GM23248 (cell line): Measurements from ENCODE around the gene LIPJ. TPM values are rescaled to one million over a fixed set of nuclear protein-coding genes. Genes with fewer than 3 reads are reported as not detected.

Experiments
- DNase-seq: peaks from one replicate; pipeline ENCODE4 v3.0.0-alpha.2; 2015
- H2AFZ ChIP-seq: fragments of 200-600 bp; sonication (generic); 2 replicates; pipeline ENCODE4 v1.6.1; 2016; ENCODE audit warnings: antibody characterized with exemption
- H3F3A ChIP-seq: fragments of 200-600 bp; sonication (generic); 2 replicates; pipeline ENCODE4 v1.6.1; 2016; ENCODE audit warnings: mild to moderate bottlenecking, antibody characterized with exemption, mixed run types; ENCODE audit not compliant: insufficient read depth
- H3K27ac ChIP-seq: fragments of 200-600 bp; sonication (generic); 2 replicates; pipeline ENCODE4 v1.5.1; 2016; ENCODE audit warnings: mild to moderate bottlenecking
- H3K27me3 ChIP-seq: fragments of 200-600 bp; sonication (generic); replicated peaks from 2 replicates; pipeline ENCODE4 v1.6.1; 2016; ENCODE audit warnings: mild to moderate bottlenecking; ENCODE audit not compliant: insufficient read depth
- H3K36me3 ChIP-seq: fragments of 200-600 bp; sonication (generic); 2 replicates; pipeline ENCODE4 v1.6.1; 2016; ENCODE audit warnings: low read depth, mild to moderate bottlenecking
- H3K4me1 ChIP-seq: fragments of 200-600 bp; sonication (generic); 2 replicates; pipeline ENCODE4 v1.6.1; 2016; ENCODE audit warnings: mild to moderate bottlenecking; ENCODE audit not compliant: insufficient read depth
- H3K4me2 ChIP-seq: fragments of 200-600 bp; sonication (generic); one replicate; pipeline ENCODE4 v1.6.1; 2016; ENCODE audit warnings: mild to moderate bottlenecking; ENCODE audit not compliant: unreplicated experiment
- H3K4me3 ChIP-seq: fragments of 200-600 bp; sonication (generic); 2 replicates; pipeline ENCODE4 v1.5.1; 2016; ENCODE audit warnings: mild to moderate bottlenecking
- H3K79me2 ChIP-seq: fragments of 200-600 bp; sonication (generic); 2 replicates; pipeline ENCODE4 v1.6.1; 2016; ENCODE audit warnings: mild to moderate bottlenecking; ENCODE audit not compliant: insufficient read depth
- H3K9ac ChIP-seq: fragments of 200-600 bp; sonication (generic); 2 replicates; pipeline ENCODE4 v1.6.1; 2016; ENCODE audit warnings: mild to moderate bottlenecking
- H3K9me2 ChIP-seq: fragments of 200-600 bp; sonication (generic); 2 replicates; pipeline ENCODE4 v1.6.1; 2016; ENCODE audit warnings: mixed run types, mild to moderate bottlenecking, moderate library complexity; ENCODE audit not compliant: insufficient read depth
- H3K9me3 ChIP-seq: fragments of 200-600 bp; sonication (generic); one replicate; pipeline ENCODE4 v1.6.1; 2017; ENCODE audit warnings: low read depth
- H4K20me1 ChIP-seq: fragments of 200-600 bp; sonication (generic); 2 replicates; pipeline ENCODE4 v1.6.0; 2016; ENCODE audit not compliant: insufficient read depth
- EZH2 ChIP-seq: fragments of 200-600 bp; sonication (generic); IDR thresholded peaks from 2 replicates; pipeline ENCODE4 v1.6.1; 2018; ENCODE audit warnings: antibody characterized with exemption, mild to moderate bottlenecking; ENCODE audit not compliant: insufficient read depth, poor library complexity, severe bottlenecking
- EZH2phosphoT487 ChIP-seq: fragments of 200-600 bp; sonication (generic); IDR thresholded peaks from 2 replicates; pipeline ENCODE4 v1.6.1; 2018; ENCODE audit warnings: antibody characterized with exemption, moderate library complexity, mild to moderate bottlenecking, low read depth; ENCODE audit not compliant: insufficient read depth
- WGBS, 2 experiments: methylation state at CpG; one replicate each; pipeline ENCODE4 v1.1.6; 2015 to 2017; ENCODE audit warnings: low lambda C conversion rate in 2 of 2, low coverage in 1 of 2; ENCODE audit errors: missing lambda C conversion rate in 2 of 2; 5-methylcytosine and 5-hydroxymethylcytosine counted together
- in situ Hi-C: fragments of 300-500 bp; cut with MboI; formaldehyde crosslinking; loops from 2 replicates; pipeline ENCODE4 v1.15.0; 2020
- polyA plus RNA-seq: library from polyadenylated mRNA; unstranded; fragments of >200 nt; fragmentation: Nextera tagmentation; extraction: Ambion mirVana; gene quantifications from 2 replicates; pipeline ENCODE4 v1.2.1, GENCODE V29; 2016
- small RNA-seq: library from RNA; depleted of rRNA; stranded (forward); fragments of <200 nt; gene quantifications from one replicate; pipeline ENCODE3, GENCODE V24; 2014; ENCODE audit warnings: low read depth, low replicate concordance
- total RNA-seq: library from RNA; depleted of rRNA; stranded (reverse); fragments of >200 nt; shearing (Covaris generic); gene quantifications from 2 replicates; pipeline ENCODE4 v1.2.3, GENCODE V29; 2014; rRNA removed

LIPJ gene
- total and polyA plus RNA-seq, 2 experiments from 2014 or later: 0.18 TPM; not detected in 1

- Histone ChIP-seq H2AFZ (no peak overlapping the region), H4K20me1 (no peaks in the 10 kb centered on the region), H3F3A (peaks cover 23% of the 10 kb centered on the region), H3K4me2 (no peak overlapping the region), H3K9me2 (no peaks in the 10 kb centered on the region), H3K4me3 (no peak overlapping the region), H3K27ac (no peak overlapping the region), H3K9me3 (no peaks in the 10 kb centered on the region), H3K27me3 (no peaks in the 10 kb centered on the region), H3K4me1 (peaks cover 31% of the 10 kb centered on the region), H3K36me3 (no peaks in the 10 kb centered on the region), H3K79me2 (no peaks in the 10 kb centered on the region), H3K9ac (no peak overlapping the region)
- in situ Hi-C loops: no loop called here
- TF ChIP-seq EZH2 (no peak), EZH2phosphoT487 (no peak)
- 48 to 58% methylated on average over 2 of the region's 2 CpGs for WGBS, 2 experiments
- no peak for DNase-seq
Measured at GRCh38 chr10:88647061-88647615, 60.6 kb downstream of the LIPJ start.

DNA sequence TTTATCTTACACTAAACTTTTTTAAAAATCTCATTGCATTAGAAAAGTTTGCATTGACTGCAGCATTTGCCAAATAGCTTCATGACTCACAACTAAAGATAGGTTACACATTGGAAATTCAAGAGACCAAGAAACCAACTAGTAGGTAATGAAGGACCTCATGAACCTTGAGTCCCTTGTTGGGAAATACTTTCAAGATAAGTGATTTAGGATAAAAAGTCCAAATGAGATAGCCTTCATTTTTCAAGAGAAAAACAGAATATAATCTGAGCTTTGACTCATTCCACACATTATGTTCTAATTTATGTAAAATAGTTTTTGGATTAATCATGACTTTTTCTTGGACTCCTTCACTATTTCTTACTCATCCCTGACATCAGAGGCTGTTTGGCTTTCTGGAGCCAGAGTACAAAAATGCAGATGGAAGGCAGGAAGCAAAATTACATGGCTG is 64.6 kb downstream of the LIPJ start:
- Histone ChIP-seq H3K27me3 (no peaks in the 10 kb centered on the region), H3K4me3 (peak overlapping the region; percentile 43; the same call in 1 of the 2 replicates), H3K79me2 (no peaks in the 10 kb centered on the region), H3K9me2 (no peaks in the 10 kb centered on the region), H3K4me1 (peaks cover 28% of the 10 kb centered on the region), H3K9me3 (no peaks in the 10 kb centered on the region), H3K36me3 (no peaks in the 10 kb centered on the region), H4K20me1 (no peaks in the 10 kb centered on the region), H2AFZ (peak overlapping the region; percentile 51), H3F3A (peaks cover 20% of the 10 kb centered on the region), H3K27ac (peak overlapping the region; percentile 70), H3K4me2 (peak overlapping the region; percentile 54), H3K9ac (peak overlapping the region; percentile 35; the same call in 1 of the 2 replicates)
- in situ Hi-C loops: no loop called here
- DNase-seq: peak; percentile 89
- TF ChIP-seq EZH2phosphoT487: no peak
- TF ChIP-seq EZH2: no peak

DNA sequence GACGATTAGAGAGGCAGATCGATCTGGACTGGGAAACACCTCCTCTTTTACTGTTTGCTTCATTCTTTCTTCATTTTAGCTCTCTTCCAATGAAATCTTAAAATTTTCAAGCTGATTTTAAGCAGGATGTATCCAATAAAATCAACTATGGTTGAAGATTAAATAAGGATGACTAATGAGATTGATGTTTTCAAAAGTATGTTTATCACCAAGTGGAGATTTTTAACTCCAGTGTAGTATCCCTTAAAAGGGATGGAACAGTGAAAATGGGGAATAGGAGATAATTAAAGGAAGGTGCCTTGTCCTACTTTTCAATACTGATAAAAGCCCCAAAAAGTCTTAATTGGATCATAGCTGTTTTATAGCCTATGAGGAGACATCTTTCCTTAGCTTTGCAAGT is 66.1 kb downstream of the LIPJ start:
- Histone ChIP-seq H3K9me2 (no peaks in the 10 kb centered on the region), H3K79me2 (no peaks in the 10 kb centered on the region), H2AFZ (peak overlapping the region; percentile 36), H3K4me1 (peaks cover 32% of the 10 kb centered on the region), H3K4me3 (no peak overlapping the region), H3F3A (peaks cover 26% of the 10 kb centered on the region), H3K9me3 (no peaks in the 10 kb centered on the region), H3K36me3 (no peaks in the 10 kb centered on the region), H3K27me3 (no peaks in the 10 kb centered on the region), H3K9ac (no peak overlapping the region), H3K27ac (no peak overlapping the region), H4K20me1 (no peaks in the 10 kb centered on the region), H3K4me2 (peak overlapping the region; percentile 46)
- no peak for TF ChIP-seq EZH2
- no peak for TF ChIP-seq EZH2phosphoT487
- peak; percentile 10 for DNase-seq
- 94 to 100% methylated on average over 2 of the region's 2 CpGs for WGBS, 2 experiments
- in situ Hi-C loops: no loop called here

Small RNA genes within 50 kb of the gene (small RNA-seq; reads per million reads assigned to genes)
- gene RF00019: not detected

Other genes starting within 250 kb of the LIPJ start
- 15.3 and 23.1 TPM in 2 replicates for gene RNLS, start 3.4 kb upstream of the LIPJ start, total RNA-seq
- 9.3 and 11.5 TPM in 2 replicates for gene RNLS, start 3.4 kb upstream of the LIPJ start, polyA plus RNA-seq
- not detected in 2 replicates for gene LIPF, start 77.7 kb downstream of the LIPJ start, total RNA-seq
- not detected in 2 replicates for gene LIPF, start 77.7 kb downstream of the LIPJ start, polyA plus RNA-seq
- gene LIPK, start 119.5 kb downstream of the LIPJ start, total RNA-seq: not detected in 2 replicates
- not detected in 2 replicates for gene LIPK, start 119.5 kb downstream of the LIPJ start, polyA plus RNA-seq
- gene LIPN, start 173.3 kb downstream of the LIPJ start, total RNA-seq: not detected in 2 replicates
- gene LIPN, start 173.3 kb downstream of the LIPJ start, polyA plus RNA-seq: not detected in 2 replicates
- gene LIPM, start 216.0 kb downstream of the LIPJ start, total RNA-seq: not detected in 2 replicates
- not detected in 2 replicates for gene LIPM, start 216.0 kb downstream of the LIPJ start, polyA plus RNA-seq